ENCODE measurements around the gene DAB1.

Gene DAB1

DNA sequence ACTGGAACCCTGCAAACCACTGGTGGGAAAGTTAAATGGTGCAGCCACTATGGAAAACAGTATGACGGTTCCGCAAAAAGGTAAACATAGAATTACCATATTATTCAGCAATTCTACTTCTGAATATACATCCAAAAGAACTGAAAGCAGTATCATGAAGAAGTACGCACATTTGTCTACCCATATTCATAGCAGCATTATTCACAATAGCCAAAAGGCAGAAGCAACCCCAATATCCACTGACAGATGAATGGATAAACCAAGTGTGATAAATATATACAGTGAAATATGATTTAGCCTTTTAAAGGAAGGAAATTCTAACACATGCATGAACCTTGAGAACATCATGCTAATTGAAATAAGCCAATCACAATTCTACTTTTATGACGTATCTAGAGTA, 39.6 kb downstream of the DAB1 start:
- H3K4me3 ChIP-seq (ENCODE audit: control insufficient read depth, low read depth, low read length): no peak overlapping the region
- DNase-seq (ENCODE audit: low read depth): no peak
- TF ChIP-seq, protein P1, sequence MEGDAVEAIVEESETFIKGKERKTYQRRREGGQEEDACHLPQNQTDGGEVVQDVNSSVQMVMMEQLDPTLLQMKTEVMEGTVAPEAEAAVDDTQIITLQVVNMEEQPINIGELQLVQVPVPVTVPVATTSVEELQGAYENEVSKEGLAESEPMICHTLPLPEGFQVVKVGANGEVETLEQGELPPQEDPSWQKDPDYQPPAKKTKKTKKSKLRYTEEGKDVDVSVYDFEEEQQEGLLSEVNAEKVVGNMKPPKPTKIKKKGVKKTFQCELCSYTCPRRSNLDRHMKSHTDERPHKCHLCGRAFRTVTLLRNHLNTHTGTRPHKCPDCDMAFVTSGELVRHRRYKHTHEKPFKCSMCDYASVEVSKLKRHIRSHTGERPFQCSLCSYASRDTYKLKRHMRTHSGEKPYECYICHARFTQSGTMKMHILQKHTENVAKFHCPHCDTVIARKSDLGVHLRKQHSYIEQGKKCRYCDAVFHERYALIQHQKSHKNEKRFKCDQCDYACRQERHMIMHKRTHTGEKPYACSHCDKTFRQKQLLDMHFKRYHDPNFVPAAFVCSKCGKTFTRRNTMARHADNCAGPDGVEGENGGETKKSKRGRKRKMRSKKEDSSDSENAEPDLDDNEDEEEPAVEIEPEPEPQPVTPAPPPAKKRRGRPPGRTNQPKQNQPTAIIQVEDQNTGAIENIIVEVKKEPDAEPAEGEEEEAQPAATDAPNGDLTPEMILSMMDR (IDR thresholded peaks at IDR 0.05; ENCODE audit: control insufficient read depth, insufficient read depth, low read depth, low read length, missing control alignments): no peak

DNA sequence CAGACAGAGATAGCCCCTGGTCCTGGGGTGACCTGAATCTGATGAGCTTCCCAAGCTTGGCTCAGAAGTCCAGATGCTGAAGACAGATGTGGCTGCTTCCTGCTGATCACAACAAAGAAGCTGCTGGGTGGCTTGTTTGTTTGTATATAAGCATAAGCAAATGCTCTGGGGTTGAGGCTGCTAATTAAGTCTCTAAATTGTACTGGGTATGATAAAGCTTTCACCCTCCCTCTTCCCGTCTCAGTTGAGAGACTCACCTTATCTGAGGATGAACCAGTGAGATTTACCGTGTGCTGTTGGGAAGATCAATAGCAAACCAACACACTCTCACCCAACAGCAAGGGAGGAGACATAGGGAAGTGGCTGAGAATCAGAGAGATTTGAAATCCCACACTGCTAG, 42.0 kb downstream of the DAB1 start:
- TF ChIP-seq, protein P1 (IDR thresholded peaks at IDR 0.05; ENCODE audit: control insufficient read depth, insufficient read depth, low read depth, low read length, missing control alignments): no peak
- DNase-seq (ENCODE audit: low read depth): no peak
- H3K4me3 ChIP-seq (ENCODE audit: control insufficient read depth, low read depth, low read length): no peak overlapping the region

- no peak overlapping the region for H3K4me3 ChIP-seq (ENCODE audit: control insufficient read depth, low read depth, low read length)
- no peak for DNase-seq (ENCODE audit: low read depth)
- TF ChIP-seq, protein P1 (IDR thresholded peaks at IDR 0.05; ENCODE audit: control insufficient read depth, insufficient read depth, low read depth, low read length, missing control alignments): no peak
Measured at GRCh38 chr1:57381426-57381825, 42.4 kb downstream of the DAB1 start.

DNA sequence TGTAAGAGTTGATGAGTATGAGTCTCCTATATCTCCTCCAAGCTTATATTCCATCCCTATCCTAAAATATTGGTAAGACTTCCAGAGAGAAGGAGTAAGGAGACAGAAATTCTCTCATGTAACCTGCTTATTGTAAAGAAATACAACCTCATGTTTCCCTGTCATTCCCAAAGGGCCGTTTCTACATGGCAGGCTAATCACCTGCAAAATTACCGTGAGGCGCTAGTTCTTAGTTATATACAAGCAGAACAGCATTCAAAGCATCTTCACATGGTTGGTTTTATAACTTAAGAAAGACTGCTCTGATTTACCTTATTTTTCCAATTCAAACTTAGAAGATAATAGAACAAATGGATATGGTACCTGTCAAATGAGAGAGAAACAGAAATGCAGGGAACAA, 42.9 kb downstream of the DAB1 start:
- TF ChIP-seq, protein P1 (IDR thresholded peaks at IDR 0.05; ENCODE audit: control insufficient read depth, insufficient read depth, low read depth, low read length, missing control alignments): no peak

GRCh38 chr1:57378534-57378933, 45.3 kb downstream of the DAB1 start:
- H3K4me3 ChIP-seq (ENCODE audit: control insufficient read depth, low read depth, low read length): no peak overlapping the region
- TF ChIP-seq, protein P1 (IDR thresholded peaks at IDR 0.05; ENCODE audit: control insufficient read depth, insufficient read depth, low read depth, low read length, missing control alignments): no peak
- DNase-seq (ENCODE audit: low read depth): no peak

More for the DNA sequence above, 42.9 kb downstream of the DAB1 start:
- DNase-seq (ENCODE audit: low read depth): no peak
- no peak overlapping the region for H3K4me3 ChIP-seq (ENCODE audit: control insufficient read depth, low read depth, low read length)

DNA sequence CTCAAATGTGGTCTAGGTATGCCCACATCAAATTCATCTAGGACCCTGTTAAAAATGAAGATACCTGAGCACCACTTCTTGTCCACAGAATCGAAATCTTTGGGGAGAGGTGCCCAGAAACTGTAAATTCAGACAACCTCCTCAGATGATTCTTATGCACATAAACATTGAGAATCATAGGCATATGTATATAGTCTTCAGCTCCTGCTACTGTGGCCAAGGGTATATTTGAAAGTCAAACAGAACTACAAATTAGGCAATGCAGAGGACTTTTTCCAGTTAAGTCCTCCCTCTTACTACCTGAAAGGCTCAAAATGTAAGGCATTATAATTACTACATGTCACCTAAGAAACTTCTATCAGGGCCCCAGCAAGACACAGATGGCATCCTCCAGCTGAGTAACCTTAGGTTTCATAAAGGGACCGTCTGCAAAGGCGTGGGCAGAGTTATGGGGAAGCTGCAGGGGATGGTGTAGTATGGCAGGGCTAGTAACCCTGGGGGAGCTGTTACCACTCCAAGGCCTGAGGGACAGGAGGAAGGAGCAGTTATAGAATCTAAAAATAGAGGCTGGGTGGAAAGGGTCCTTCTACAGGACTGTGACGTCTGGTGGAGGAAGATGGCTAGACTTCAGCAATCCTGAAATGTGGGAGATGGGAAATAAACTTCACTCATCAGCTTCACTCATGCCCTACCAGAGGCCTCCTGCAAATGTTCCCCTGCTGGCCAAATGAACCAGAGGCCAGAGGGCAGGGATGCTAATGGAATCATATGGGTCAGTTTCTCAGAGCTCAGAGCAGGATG, 46.3 kb downstream of the DAB1 start:
- TF ChIP-seq, protein P1 (IDR thresholded peaks at IDR 0.05; ENCODE audit: control insufficient read depth, insufficient read depth, low read depth, low read length, missing control alignments): no peak
- no peak overlapping the region for H3K4me3 ChIP-seq (ENCODE audit: control insufficient read depth, low read depth, low read length)
- DNase-seq (ENCODE audit: low read depth): no peak
